ENCODE measurements around the gene ABHD16A.

- TF ChIP-seq, protein P1, sequence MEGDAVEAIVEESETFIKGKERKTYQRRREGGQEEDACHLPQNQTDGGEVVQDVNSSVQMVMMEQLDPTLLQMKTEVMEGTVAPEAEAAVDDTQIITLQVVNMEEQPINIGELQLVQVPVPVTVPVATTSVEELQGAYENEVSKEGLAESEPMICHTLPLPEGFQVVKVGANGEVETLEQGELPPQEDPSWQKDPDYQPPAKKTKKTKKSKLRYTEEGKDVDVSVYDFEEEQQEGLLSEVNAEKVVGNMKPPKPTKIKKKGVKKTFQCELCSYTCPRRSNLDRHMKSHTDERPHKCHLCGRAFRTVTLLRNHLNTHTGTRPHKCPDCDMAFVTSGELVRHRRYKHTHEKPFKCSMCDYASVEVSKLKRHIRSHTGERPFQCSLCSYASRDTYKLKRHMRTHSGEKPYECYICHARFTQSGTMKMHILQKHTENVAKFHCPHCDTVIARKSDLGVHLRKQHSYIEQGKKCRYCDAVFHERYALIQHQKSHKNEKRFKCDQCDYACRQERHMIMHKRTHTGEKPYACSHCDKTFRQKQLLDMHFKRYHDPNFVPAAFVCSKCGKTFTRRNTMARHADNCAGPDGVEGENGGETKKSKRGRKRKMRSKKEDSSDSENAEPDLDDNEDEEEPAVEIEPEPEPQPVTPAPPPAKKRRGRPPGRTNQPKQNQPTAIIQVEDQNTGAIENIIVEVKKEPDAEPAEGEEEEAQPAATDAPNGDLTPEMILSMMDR (IDR thresholded peaks at IDR 0.05): no peak
- no peak for TF ChIP-seq EZH2 (IDR thresholded peaks at IDR 0.05)
- TF ChIP-seq EZH2phosphoT487 (IDR thresholded peaks at IDR 0.05): no peak
Observed at GRCh38 chr6:31721351-31722020, 18.4 kb upstream of the ABHD16A start, which contains the start of gene LY6G6C.

Data from neural progenitor cell (in vitro differentiated cells).